ENCODE data around the gene KANK2.

KANK2 gene

GRCh38 chr19:11202488-11203193 is 5.3 kb upstream of the KANK2 start:
- Histone ChIP-seq H3K9ac (ENCODE audit: low read depth, low read length) (no peak overlapping the region), H3K27me3 (ENCODE audit: control insufficient read depth, insufficient read depth, low read length) (no peaks in the 10 kb centered on the region), H3K4me3 (ENCODE audit: low read depth, low read length) (no peak overlapping the region), H3K9me3 (ENCODE audit: control insufficient read depth, insufficient read depth, low read length) (no peaks in the 10 kb centered on the region), H3K4me1 (ENCODE audit: control insufficient read depth, insufficient read depth, low read length) (no peaks in the 10 kb centered on the region), H3K36me3 (ENCODE audit: control insufficient read depth, insufficient read depth, low read length) (peaks cover 25% of the 10 kb centered on the region)

GRCh38 chr19:11201791-11202190 is 4.4 kb upstream of the KANK2 start:
- Histone ChIP-seq H3K4me3 (ENCODE audit: low read depth, low read length) (no peak overlapping the region), H3K9me3 (ENCODE audit: control insufficient read depth, insufficient read depth, low read length) (no peaks in the 10 kb centered on the region), H3K27me3 (ENCODE audit: control insufficient read depth, insufficient read depth, low read length) (no peaks in the 10 kb centered on the region), H3K4me1 (ENCODE audit: control insufficient read depth, insufficient read depth, low read length) (no peaks in the 10 kb centered on the region), H3K9ac (ENCODE audit: low read depth, low read length) (no peak overlapping the region), H3K36me3 (ENCODE audit: control insufficient read depth, insufficient read depth, low read length) (peaks cover 25% of the 10 kb centered on the region)

- H3K4me3 ChIP-seq (ENCODE audit: low read depth, low read length) = no peak overlapping the region
- no peaks in the 10 kb centered on the region for H3K27me3 ChIP-seq (ENCODE audit: control insufficient read depth, insufficient read depth, low read length)
- no peaks in the 10 kb centered on the region for H3K9me3 ChIP-seq (ENCODE audit: control insufficient read depth, insufficient read depth, low read length)
- H3K36me3 ChIP-seq (ENCODE audit: control insufficient read depth, insufficient read depth, low read length) = peaks cover 21% of the 10 kb centered on the region
- H3K9ac ChIP-seq (ENCODE audit: low read depth, low read length) = no peak overlapping the region
- H3K4me1 ChIP-seq (ENCODE audit: control insufficient read depth, insufficient read depth, low read length) = no peaks in the 10 kb centered on the region
Observed at GRCh38 chr19:11200931-11201330, 3.6 kb upstream of the KANK2 start.

GRCh38 chr19:11200015-11200574 is 2.8 kb upstream of the KANK2 start:
- no peaks in the 10 kb centered on the region for H3K9me3 ChIP-seq (ENCODE audit: control insufficient read depth, insufficient read depth, low read length)
- H3K4me3 ChIP-seq (ENCODE audit: low read depth, low read length) = no peak overlapping the region
- no peaks in the 10 kb centered on the region for H3K27me3 ChIP-seq (ENCODE audit: control insufficient read depth, insufficient read depth, low read length)
- H3K4me1 ChIP-seq (ENCODE audit: control insufficient read depth, insufficient read depth, low read length) = no peaks in the 10 kb centered on the region
- H3K9ac ChIP-seq (ENCODE audit: low read depth, low read length) = no peak overlapping the region
- peaks cover 21% of the 10 kb centered on the region for H3K36me3 ChIP-seq (ENCODE audit: control insufficient read depth, insufficient read depth, low read length)

- H3K4me1 ChIP-seq (ENCODE audit: control insufficient read depth, insufficient read depth, low read length) = no peaks in the 10 kb centered on the region
- no peak overlapping the region for H3K9ac ChIP-seq (ENCODE audit: low read depth, low read length)
Observed at GRCh38 chr19:11199517-11199916, 2.2 kb upstream of the KANK2 start.

GRCh38 chr19:11198769-11199424 is 1.6 kb upstream of the KANK2 start:
- H3K4me3 ChIP-seq (ENCODE audit: low read depth, low read length) = no peak overlapping the region
- no peaks in the 10 kb centered on the region for H3K9me3 ChIP-seq (ENCODE audit: control insufficient read depth, insufficient read depth, low read length)
- H3K27me3 ChIP-seq (ENCODE audit: control insufficient read depth, insufficient read depth, low read length) = no peaks in the 10 kb centered on the region
- H3K36me3 ChIP-seq (ENCODE audit: control insufficient read depth, insufficient read depth, low read length) = peaks cover 21% of the 10 kb centered on the region
- no peaks in the 10 kb centered on the region for H3K4me1 ChIP-seq (ENCODE audit: control insufficient read depth, insufficient read depth, low read length)
- H3K9ac ChIP-seq (ENCODE audit: low read depth, low read length) = no peak overlapping the region

More at GRCh38 chr19:11199517-11199916, 2.2 kb upstream of the KANK2 start:
- Histone ChIP-seq H3K4me3 (ENCODE audit: low read depth, low read length) (no peak overlapping the region), H3K9me3 (ENCODE audit: control insufficient read depth, insufficient read depth, low read length) (no peaks in the 10 kb centered on the region), H3K27me3 (ENCODE audit: control insufficient read depth, insufficient read depth, low read length) (no peaks in the 10 kb centered on the region), H3K36me3 (ENCODE audit: control insufficient read depth, insufficient read depth, low read length) (peaks cover 21% of the 10 kb centered on the region)

GRCh38 chr19:11198175-11198534 is 810 bp upstream of the KANK2 start:
- H3K4me3 ChIP-seq (ENCODE audit: low read depth, low read length) = peak overlapping the region; percentile 48
- no peaks in the 10 kb centered on the region for H3K27me3 ChIP-seq (ENCODE audit: control insufficient read depth, insufficient read depth, low read length)
- no peak overlapping the region for H3K9ac ChIP-seq (ENCODE audit: low read depth, low read length)
- H3K36me3 ChIP-seq (ENCODE audit: control insufficient read depth, insufficient read depth, low read length) = peaks cover 29% of the 10 kb centered on the region
- no peaks in the 10 kb centered on the region for H3K9me3 ChIP-seq (ENCODE audit: control insufficient read depth, insufficient read depth, low read length)
- H3K4me1 ChIP-seq (ENCODE audit: control insufficient read depth, insufficient read depth, low read length) = no peaks in the 10 kb centered on the region

GRCh38 chr19:11196406-11197287 is 698 bp downstream of the KANK2 start:
- Histone ChIP-seq H3K9ac (ENCODE audit: low read depth, low read length) (peak overlapping the region; percentile 74), H3K9me3 (ENCODE audit: control insufficient read depth, insufficient read depth, low read length) (no peaks in the 10 kb centered on the region), H3K4me1 (ENCODE audit: control insufficient read depth, insufficient read depth, low read length) (no peaks in the 10 kb centered on the region), H3K36me3 (ENCODE audit: control insufficient read depth, insufficient read depth, low read length) (peaks cover 29% of the 10 kb centered on the region), H3K4me3 (ENCODE audit: low read depth, low read length) (peak overlapping the region; percentile 86), H3K27me3 (ENCODE audit: control insufficient read depth, insufficient read depth, low read length) (no peaks in the 10 kb centered on the region)

- H3K9ac ChIP-seq (ENCODE audit: low read depth, low read length) = no peak overlapping the region
- H3K36me3 ChIP-seq (ENCODE audit: control insufficient read depth, insufficient read depth, low read length) = peaks cover 27% of the 10 kb centered on the region
- no peaks in the 10 kb centered on the region for H3K9me3 ChIP-seq (ENCODE audit: control insufficient read depth, insufficient read depth, low read length)
- H3K4me1 ChIP-seq (ENCODE audit: control insufficient read depth, insufficient read depth, low read length) = no peaks in the 10 kb centered on the region
- H3K27me3 ChIP-seq (ENCODE audit: control insufficient read depth, insufficient read depth, low read length) = no peaks in the 10 kb centered on the region
- no peak overlapping the region for H3K4me3 ChIP-seq (ENCODE audit: low read depth, low read length)
Observed at GRCh38 chr19:11195681-11196080, 1.7 kb downstream of the KANK2 start.

- no peaks in the 10 kb centered on the region for H3K27me3 ChIP-seq (ENCODE audit: control insufficient read depth, insufficient read depth, low read length)
- H3K9me3 ChIP-seq (ENCODE audit: control insufficient read depth, insufficient read depth, low read length) = no peaks in the 10 kb centered on the region
- H3K9ac ChIP-seq (ENCODE audit: low read depth, low read length) = no peak overlapping the region
- no peaks in the 10 kb centered on the region for H3K4me1 ChIP-seq (ENCODE audit: control insufficient read depth, insufficient read depth, low read length)
- H3K4me3 ChIP-seq (ENCODE audit: low read depth, low read length) = no peak overlapping the region
- H3K36me3 ChIP-seq (ENCODE audit: control insufficient read depth, insufficient read depth, low read length) = peaks cover 27% of the 10 kb centered on the region
Observed at GRCh38 chr19:11194656-11195558, 2.4 kb downstream of the KANK2 start.

GRCh38 chr19:11194173-11194572 is 3.2 kb downstream of the KANK2 start:
- Histone ChIP-seq H3K4me1 (ENCODE audit: control insufficient read depth, insufficient read depth, low read length) (no peaks in the 10 kb centered on the region), H3K4me3 (ENCODE audit: low read depth, low read length) (no peak overlapping the region), H3K9ac (ENCODE audit: low read depth, low read length) (no peak overlapping the region), H3K9me3 (ENCODE audit: control insufficient read depth, insufficient read depth, low read length) (no peaks in the 10 kb centered on the region), H3K27me3 (ENCODE audit: control insufficient read depth, insufficient read depth, low read length) (no peaks in the 10 kb centered on the region), H3K36me3 (ENCODE audit: control insufficient read depth, insufficient read depth, low read length) (peaks cover 22% of the 10 kb centered on the region)

Measured in iPS-15b (cell line).